ENCODE data around the gene DCTN1.
"Not testable (repeated sequence)": the region's sequence is repeated elsewhere in the genome, so short reads cannot be mapped to it uniquely, and the experiment has no call there.

- not testable (repeated sequence) for TF ChIP-seq HOXB13 (CRISPR knock-in tag; IDR thresholded peaks at IDR 0.05; ENCODE audit: low read depth); CEBPB (IDR thresholded peaks at IDR 0.05); SMC3 (IDR thresholded peaks at IDR 0.05)
These were observed 40.5 kb upstream of the DCTN1 start for GRCh38 chr2:74420443-74421103.

Data from A549 (cell line).